ENCODE results near the gene DAAM1.

Gene DAAM1

DNA sequence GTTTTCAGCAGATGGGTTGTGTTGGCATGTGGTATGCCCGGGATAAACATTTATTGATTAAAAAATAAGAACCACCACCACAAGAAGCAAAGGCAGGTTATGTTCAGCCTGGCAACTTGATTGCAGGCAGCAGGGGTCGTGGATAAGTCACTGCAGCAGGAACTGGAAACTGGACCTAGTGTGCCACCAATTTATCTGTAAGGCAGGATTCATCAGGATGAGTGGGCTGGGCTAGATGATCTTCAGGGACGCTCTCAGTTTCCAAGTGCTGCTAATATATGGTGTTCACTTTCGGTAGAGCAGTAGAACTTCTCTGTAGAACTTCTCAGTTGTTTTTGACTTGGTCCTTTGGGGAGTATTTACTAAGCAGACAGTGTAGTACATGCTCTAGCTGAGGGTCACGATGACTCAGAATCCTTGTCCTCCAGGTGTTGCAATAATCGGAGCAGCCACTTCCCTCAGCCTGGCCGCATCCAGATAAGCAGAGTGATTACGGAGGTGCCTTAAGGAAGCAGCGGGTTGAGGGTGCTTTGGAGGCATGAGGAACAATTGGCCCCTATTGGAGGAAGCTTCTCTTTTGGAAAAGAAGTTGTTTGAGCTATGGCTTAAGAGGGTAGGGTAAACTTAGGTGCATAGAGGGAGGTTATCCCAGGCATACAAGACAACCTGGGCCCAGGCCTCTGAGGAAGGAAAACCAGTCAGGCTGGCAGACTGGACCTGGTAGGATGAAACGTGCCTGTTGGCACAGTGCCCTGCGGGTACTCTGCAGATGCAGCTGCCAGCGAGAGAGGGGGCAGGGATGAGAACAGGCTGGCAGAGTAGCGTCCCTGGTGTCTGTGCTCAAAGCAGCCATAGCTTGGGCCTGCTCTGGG lies 172.7 kb downstream of the DAAM1 start:
- no peak for DNase-seq
- in situ Hi-C loops (cut with HindIII; ENCODE audit: low pct_ligation_motif_present, low pct_unique_long_range_greater_than_20kb, low sequenced_read_pairs), result no loop called here

DNA sequence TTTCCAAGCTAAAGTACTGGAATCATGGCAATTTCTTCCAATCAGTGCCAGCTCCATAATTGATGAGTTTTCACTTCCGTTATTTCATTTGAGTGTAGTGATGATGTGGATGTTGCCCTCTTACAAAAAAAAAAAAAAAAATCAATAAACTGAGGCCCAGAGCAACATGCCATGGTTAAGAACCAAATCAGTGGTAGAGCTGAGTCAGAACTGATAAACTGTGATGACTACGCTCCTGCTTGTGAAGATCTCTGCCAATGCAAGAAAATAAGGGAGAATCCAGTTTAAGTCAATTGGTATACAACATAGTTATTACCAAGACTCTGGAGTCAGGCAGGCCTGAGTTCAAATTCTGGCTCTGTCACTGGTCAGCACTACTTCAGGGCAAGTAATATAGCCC lies 174.0 kb downstream of the DAAM1 start:
- no peak for DNase-seq
- in situ Hi-C loops (cut with HindIII; ENCODE audit: low pct_ligation_motif_present, low pct_unique_long_range_greater_than_20kb, low sequenced_read_pairs), result no loop called here

DNA sequence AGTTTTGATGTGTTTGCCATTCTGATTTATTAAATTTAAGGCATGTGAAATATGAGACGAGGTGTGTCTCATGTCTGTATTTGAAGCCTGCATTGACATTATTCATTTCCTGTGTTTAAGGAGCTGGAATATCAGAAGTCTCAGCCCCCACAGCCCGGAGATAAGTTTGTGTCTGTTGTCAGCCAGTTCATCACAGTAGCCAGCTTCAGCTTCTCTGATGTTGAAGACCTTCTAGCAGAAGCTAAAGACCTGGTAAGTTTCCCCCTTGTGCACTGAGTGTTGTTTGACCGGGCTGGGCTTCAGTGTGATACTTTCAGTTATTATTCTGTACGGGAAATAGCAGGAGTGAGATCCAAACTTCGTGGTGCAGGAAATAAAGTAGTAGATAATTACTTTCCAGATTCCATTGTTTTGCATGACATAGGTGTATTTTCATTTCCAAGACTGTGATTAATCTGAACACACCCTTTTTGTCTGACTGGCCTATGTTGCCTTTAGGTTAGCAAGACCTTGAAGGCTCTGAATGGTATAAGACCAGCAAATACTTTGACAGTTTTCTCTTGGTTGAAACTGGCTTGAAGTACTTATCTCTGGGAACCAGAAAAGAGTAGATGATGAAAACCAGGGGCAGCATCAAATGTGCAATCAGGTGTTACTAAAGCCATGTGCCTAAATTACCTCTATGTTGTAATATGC lies 175.2 kb downstream of the DAAM1 start:
- no peak for DNase-seq
- in situ Hi-C loops (cut with HindIII; ENCODE audit: low pct_ligation_motif_present, low pct_unique_long_range_greater_than_20kb, low sequenced_read_pairs), result no loop called here

DNA sequence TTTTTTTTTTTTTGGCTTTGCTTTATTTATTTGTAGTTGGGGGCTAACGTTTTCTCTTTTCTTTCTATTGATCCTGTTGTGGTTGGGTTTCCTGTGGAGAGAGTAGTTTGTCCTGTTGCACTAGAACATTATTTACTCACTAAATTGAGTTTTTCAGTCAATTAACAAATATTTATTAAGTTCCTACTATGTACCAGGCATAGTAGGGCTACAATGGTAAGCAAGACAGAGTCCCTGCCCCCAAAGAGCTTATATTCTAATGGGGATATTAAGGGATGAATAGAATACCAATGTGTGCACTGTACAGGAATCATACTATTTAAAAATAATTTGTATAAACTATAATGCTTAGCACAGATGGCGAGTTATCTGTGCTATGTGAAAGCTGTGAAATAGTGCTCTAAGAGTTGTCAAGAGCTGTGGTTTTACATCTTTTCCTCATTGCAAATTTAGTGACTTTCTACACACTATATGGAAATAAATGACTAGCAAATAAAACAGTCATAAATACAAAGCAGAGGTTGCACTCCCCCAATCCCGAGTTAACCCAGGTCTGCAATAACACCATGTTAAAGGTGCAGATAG lies 181.8 kb downstream of the DAAM1 start:
- DNase-seq, result no peak
- in situ Hi-C loops (cut with HindIII; ENCODE audit: low pct_ligation_motif_present, low pct_unique_long_range_greater_than_20kb, low sequenced_read_pairs), result no loop called here

DNA sequence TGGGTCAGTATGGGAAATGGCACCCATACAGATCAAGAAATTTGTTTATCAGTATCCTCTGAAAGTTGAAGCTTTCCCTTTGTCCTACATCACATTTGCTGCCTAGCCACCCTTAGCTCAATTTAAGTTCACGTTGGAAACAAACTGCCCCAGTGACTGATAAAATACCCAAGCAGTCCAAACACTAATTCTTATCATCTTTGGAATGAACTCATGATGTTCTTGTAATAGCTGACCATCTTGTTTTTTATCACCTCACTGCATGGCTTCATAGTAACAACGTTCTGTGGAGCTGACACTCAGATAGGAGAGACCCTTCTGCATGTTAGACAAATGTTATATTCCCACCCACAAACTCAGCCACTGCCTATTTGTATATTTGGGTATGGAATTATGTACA lies 183.3 kb downstream of the DAAM1 start:
- no peak for DNase-seq
- in situ Hi-C loops (cut with HindIII; ENCODE audit: low pct_ligation_motif_present, low pct_unique_long_range_greater_than_20kb, low sequenced_read_pairs), result no loop called here

DNA sequence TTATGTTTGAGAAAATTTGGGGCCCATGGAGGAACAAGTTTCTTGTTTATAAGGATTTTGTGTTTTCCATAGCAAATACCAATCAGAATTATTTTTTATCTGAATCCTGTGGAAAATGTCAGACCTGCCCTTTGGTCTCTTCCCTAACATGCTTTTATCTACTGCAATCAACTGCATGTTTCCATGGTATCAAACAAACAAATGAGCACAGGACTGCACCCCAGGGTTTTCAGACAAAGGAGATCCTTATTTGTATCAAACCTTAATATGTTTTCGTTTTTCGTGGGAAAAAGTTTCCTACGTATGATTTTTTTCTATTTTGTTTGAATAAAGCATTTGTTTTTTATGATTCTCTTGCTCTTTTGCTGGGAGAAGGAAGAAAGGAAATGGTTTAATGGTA lies 185.6 kb downstream of the DAAM1 start:
- in situ Hi-C loops (cut with HindIII; ENCODE audit: low pct_ligation_motif_present, low pct_unique_long_range_greater_than_20kb, low sequenced_read_pairs), result no loop called here
- no peak for DNase-seq

DNA sequence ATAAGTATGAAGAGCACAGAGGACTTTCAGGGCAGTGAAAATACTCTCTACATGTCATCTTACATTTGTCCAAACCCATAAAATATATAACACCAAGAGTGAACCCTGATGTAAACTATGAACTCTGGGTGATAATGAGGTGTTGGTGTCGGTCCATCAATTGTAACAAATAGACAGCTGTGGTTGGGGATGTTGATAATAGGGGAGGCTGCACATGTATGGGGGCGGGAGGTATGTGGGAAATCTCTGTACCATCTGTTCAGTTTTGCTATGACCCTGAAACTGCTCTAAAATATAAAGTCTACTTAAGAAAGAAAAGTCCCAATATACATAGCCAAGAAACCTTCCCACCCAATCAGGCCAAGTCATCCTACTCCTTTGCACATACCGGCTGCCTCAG lies 188.2 kb downstream of the DAAM1 start:
- in situ Hi-C loops (cut with HindIII; ENCODE audit: low pct_ligation_motif_present, low pct_unique_long_range_greater_than_20kb, low sequenced_read_pairs), result no loop called here
- DNase-seq, result no peak

DNA sequence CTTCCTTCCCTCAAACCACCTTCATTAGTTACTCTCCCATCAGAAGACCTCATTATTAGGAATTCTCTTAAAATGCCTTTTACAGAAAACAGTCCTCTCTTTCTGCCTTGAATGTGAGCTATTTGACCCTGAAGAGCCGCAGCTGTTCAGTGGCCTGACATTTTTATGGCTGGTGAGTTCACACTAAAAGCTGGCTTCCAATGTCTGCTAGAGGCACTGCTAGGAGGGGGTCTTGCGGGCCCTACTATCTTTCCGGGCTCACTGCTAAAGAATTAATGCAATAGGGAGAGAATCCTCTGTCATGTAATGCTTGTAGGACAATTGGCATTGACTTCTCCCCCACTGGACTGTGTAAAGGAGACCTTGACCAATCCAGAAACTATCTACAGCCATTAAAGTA lies 189.0 kb downstream of the DAAM1 start:
- in situ Hi-C loops (cut with HindIII; ENCODE audit: low pct_ligation_motif_present, low pct_unique_long_range_greater_than_20kb, low sequenced_read_pairs), result no loop called here
- no peak for DNase-seq

DNA sequence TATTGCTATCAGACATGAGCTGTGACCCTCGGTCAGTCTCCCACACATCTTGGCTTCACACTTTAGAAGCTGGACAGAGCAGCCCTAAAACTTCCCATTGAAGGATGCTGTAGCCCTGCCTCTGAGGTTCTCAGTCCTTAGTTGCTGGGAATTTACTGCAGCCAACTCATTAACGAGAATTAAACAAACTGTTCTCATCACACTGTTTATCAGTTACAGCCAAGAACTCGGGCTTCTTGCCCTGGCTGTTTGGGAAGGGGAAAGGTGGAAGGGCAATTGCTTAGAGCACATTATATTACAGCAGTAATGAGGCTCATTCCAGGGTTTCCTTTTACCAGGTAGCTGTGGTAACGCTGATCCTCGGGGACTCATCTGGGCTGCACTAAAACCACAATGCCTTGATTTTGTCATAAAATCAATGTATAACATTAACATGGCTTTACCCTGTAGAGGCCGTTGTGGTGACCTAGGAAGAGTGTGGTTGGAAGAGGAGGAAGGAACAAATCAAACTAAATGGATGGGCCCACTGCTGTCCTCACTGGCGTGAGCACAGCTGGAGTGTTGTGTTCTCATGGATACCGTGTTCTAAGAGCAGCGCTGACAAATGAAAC lies 189.6 kb downstream of the DAAM1 start:
- in situ Hi-C loops (cut with HindIII; ENCODE audit: low pct_ligation_motif_present, low pct_unique_long_range_greater_than_20kb, low sequenced_read_pairs), result no loop called here
- no peak for DNase-seq

DNA sequence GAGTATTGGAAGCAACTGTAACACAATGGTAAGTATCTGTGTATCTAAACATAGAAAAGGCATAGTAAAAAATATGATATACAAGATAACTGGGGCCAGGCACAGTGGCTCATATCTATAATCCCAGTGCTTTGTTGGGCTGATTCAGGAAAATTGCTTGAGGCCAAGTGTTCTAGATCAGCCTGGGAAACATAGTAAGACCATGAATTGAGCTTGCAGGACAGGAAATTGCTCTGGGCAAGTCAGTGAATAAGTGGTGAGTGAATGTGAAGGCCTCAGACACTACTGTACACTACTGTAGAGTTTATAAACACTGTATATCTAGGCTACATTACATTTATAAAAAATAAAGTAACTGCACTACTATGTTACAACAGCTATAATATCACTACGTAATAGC lies 201.5 kb downstream of the DAAM1 start:
- DNase-seq, result no peak
- in situ Hi-C loops (cut with HindIII; ENCODE audit: low pct_ligation_motif_present, low pct_unique_long_range_greater_than_20kb, low sequenced_read_pairs), result no loop called here

DNA sequence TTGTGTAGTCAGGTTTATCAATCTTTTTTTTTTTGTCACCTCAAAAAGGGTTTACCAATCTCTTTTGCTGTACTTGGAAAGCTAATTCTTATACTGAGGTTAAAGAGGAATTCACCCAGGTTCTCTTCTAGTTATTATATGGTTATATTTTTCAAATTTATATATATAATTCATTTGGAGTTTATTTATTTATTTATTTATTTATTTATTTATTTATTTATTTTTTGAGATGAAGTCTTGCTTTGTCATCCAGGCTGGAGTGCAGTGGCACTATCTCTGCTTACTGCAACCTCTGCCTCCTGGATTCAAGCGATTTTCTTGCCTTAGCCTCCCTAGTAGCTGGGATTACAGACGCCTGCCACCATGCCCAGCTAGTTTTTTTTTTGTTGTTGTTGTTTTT lies 202.9 kb downstream of the DAAM1 start:
- in situ Hi-C loops (cut with HindIII; ENCODE audit: low pct_ligation_motif_present, low pct_unique_long_range_greater_than_20kb, low sequenced_read_pairs), result no loop called here
- no peak for DNase-seq

DNA sequence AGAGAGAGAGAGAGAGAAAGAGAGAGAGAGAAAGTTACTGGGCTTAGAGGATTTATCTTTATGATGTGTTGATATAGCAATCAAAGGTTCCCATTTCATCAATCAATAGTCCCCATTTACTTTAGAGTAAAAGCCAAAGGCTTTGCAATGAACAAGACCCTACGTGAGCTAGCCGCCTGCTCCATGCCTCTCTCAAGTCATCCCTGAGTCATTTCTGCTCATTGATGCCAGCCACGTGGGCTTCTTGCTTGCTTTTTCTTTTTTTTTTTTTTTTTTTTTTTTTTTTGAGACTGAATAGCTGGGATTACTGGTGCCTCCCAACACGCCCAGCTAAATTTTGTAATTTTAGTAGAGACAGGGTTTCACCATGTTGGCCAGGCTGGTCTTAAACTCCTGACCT lies 205.8 kb downstream of the DAAM1 start:
- DNase-seq, result no peak
- in situ Hi-C loops (cut with HindIII; ENCODE audit: low pct_ligation_motif_present, low pct_unique_long_range_greater_than_20kb, low sequenced_read_pairs), result no loop called here

DNA sequence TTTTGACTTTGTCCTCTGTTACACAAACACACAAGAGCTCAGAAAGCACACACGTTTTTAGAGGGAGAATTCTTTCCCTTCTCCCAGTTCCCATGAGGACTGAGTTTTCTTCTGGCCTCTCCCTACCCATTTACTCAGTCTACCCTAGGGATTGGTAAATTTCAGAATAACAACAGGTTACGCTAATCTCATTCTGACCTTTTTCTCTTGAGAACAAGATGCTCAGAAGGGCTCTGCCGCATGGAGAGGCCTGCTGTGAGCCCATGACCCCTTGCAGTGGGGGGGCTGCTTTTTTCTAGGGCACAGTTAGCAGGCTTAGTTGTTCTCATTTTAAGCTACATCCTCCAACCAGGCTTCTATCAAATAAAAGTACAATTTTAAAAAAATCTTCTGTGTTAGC lies 207.2 kb downstream of the DAAM1 start:
- in situ Hi-C loops (cut with HindIII; ENCODE audit: low pct_ligation_motif_present, low pct_unique_long_range_greater_than_20kb, low sequenced_read_pairs), result no loop called here

DNA sequence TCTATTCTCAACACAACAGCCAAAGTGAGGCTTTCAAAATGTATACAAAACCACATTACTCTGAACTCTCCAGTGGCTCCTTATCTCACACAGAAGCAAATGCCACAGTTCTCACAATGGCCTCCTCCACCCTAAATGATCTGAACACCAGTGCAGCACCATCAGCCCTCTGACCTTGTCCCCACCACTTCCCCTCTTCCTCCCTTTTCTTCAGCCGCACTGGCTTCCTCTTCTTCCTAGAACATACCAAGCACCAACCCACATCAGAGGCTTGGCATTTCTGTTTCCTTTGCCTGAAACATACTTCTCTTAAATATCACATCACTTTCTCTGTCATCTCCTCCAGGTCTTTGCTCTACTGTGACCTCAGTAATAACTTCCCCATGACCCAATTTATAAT lies 210.4 kb downstream of the DAAM1 start:
- in situ Hi-C loops (cut with HindIII; ENCODE audit: low pct_ligation_motif_present, low pct_unique_long_range_greater_than_20kb, low sequenced_read_pairs), result no loop called here
- DNase-seq, result no peak

More for the DNA sequence above, 207.2 kb downstream of the DAAM1 start:
- DNase-seq, result no peak

DNA sequence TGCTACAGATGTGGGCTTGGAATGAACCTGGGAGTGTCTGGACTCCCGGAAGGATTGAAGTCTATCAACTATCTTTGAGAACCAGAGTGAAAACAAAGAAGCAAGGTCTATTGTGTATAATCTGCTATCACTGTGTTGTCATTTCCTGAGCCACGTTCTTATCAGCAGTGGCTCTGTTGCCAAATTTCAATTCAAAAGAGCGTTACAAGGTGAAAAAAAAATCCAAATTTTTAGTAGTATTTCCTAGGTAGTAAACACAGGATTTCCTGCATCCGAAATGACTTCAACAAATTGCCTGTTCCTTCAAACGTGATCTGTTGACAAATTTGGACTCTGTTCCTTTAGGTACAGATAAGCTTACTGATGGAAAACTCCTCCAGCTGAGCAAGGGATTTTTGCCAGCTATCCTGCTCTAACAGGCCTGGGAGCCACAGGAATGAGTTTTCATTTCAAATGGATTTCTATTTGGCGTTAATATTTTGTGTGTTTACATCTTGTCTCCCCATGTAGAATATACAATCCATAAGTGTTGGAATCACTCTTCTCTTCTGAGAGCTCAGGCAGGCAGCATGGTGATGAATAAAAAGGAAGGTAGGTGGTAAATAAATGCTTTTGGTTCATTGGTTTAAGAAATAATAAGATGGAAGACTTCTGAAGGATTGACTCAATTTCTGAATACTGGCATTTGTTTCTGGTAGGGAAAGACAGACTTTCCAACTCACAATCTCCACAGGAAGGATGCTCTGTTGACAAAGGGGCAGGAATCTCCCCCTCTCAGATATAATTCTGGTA lies 218.2 kb downstream of the DAAM1 start:
- DNase-seq, result no peak
- in situ Hi-C loops (cut with HindIII; ENCODE audit: low pct_ligation_motif_present, low pct_unique_long_range_greater_than_20kb, low sequenced_read_pairs), result no loop called here

DNA sequence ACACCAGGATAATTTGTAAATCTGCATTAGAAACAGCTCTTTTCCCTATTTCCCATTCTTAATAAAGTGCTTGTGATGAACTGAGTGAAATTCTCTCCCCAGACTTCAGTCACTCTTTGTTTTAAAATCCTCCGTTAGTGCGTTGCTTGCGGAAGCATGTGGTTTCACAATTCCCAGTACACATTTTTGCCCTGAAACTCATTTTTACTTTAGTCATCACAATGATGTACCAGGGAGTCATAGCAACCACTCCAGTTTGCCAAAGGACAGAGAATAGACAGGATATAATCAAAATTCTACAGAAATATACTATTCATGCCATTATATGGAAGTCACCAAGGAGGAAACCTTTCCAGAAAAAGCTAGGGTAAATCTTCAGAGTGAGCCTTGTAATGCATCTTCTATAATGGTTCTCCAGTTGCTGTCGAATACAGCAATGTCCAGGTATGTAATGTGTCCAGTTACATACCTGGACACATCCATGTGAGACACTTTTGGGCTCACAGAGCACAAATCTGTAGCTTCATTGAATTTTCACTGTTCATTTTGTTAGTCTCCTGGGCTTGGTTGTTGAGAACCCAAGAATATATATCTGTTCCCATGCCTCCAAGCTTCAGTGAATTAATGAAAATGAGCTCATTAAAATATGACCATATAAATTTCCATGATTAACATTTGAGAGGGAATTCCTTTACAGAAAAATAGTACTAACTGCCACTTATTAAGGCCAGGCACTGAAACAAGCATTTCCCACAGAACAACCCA lies 219.0 kb downstream of the DAAM1 start:
- in situ Hi-C loops (cut with HindIII; ENCODE audit: low pct_ligation_motif_present, low pct_unique_long_range_greater_than_20kb, low sequenced_read_pairs), result no loop called here
- DNase-seq, result no peak

DNA sequence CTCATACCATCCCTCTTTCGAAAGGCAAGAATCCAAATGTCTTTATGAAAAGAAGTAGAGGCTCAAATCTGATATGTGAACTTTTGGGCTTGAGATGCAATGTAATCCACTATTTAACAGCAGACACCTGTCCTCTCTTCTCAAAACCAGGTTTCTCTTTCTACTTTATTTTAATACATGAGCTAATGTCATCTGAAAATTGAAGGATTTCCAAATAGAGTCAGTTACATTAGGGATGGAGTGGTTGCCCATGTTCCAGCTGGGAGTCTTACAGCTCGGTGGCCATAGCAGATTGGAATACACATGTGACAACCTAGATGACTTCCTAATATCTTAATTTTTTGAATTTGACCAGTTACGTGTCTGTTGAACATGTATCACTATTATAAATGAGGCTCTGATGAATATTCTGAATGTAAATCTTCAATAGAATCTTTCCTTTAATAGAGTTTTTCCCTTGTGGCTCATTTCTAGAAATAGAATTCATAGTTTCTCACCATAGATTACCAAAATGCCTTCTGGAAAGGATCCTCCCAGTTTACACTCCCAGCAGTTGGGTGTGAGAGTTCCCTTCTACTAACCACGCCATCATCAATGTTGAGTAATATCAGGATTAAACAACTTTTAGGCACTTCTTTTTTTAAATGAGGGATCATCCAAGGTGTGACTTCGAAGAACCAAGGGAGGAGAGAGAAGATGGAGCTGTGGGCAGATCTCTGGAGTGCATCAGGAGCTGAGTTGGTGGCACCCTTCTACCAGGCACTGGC lies 227.6 kb downstream of the DAAM1 start:
- in situ Hi-C loops (cut with HindIII; ENCODE audit: low pct_ligation_motif_present, low pct_unique_long_range_greater_than_20kb, low sequenced_read_pairs), result no loop called here
- DNase-seq, result no peak
